Breast epithelium (tissue), 4 donors: ENCODE measurements around the gene S100A7A. TPM values are rescaled to one million over a fixed set of nuclear protein-coding genes. Genes with fewer than 3 reads are reported as not detected.

ENCODE experiments used
- DNase-seq, 2 donors: peaks; one replicate each; pipeline ENCODE4 v3.0.0-alpha.2; 2019; ENCODE audit warnings: low spot score in 2 of 2
- H3K27ac ChIP-seq, 2 donors: fragments of 200-600 bp; sonication (generic) in 1 of 2; one replicate each; pipeline ENCODE4 v1.5.1; 2016 to 2019; ENCODE audit warnings: mild to moderate bottlenecking in 1 of 2
- H3K27me3 ChIP-seq, 2 donors: fragments of 200-600 bp; sonication (generic) in 1 of 2; one replicate each; pipeline versions ENCODE4 v1.5.1 to v1.6.0; 2017 to 2019; ENCODE audit warnings: control low read depth in 1 of 2, mild to moderate bottlenecking in 1 of 2
- H3K36me3 ChIP-seq: fragments of 200-600 bp; one replicate; pipeline ENCODE4 v1.5.1; 2019
- H3K4me1 ChIP-seq, 2 donors: fragments of 200-600 bp; sonication (generic); one replicate each; pipeline ENCODE4 v1.5.1; 2016 to 2019; ENCODE audit warnings: control low read depth in 1 of 2
- H3K4me3 ChIP-seq, 3 donors: fragments of 200-600 bp; sonication (generic); 1 replicate in 2 of 3; 2 replicates in 1 of 3; pipeline ENCODE4 v1.5.1; 2016 to 2019; ENCODE audit warnings: mild to moderate bottlenecking in 3 of 3, moderate library complexity in 2 of 3
- H3K9me3 ChIP-seq, 2 donors: fragments of 200-600 bp; sonication (generic) in 1 of 2; one replicate each; pipeline ENCODE4 v1.5.1; 2016 to 2019; ENCODE audit warnings: control low read depth in 1 of 2
- CTCF ChIP-seq, 3 donors: fragments of 450-650 bp; IDR thresholded peaks; one replicate each; pipeline ENCODE4 v1.5.1; 2016 to 2017; ENCODE audit warnings: antibody characterized with exemption in 3 of 3, mild to moderate bottlenecking in 3 of 3, moderate library complexity in 3 of 3
- POLR2A ChIP-seq: fragments of 450-650 bp; IDR thresholded peaks from one replicate; pipeline ENCODE4 v1.6.1; 2016; ENCODE audit warnings: antibody characterized with exemption, mild to moderate bottlenecking, moderate library complexity
- POLR2AphosphoS5 ChIP-seq, 3 donors: sonication (generic); formaldehyde crosslinking; IDR thresholded peaks; one replicate each; pipeline ENCODE4 v1.6.1; 2017; ENCODE audit warnings: antibody characterized with exemption in 3 of 3
- intact Hi-C: fragments of 100-400 bp; cut with DNase I; formaldehyde crosslinking; loops from one replicate; pipeline ENCODE4 v1.15.1; 2023; ENCODE audit warnings: low total_unique reads
- total RNA-seq, 3 donors: library from RNA; depleted of rRNA; stranded (reverse); fragments of >200 nt; gene quantifications; one replicate each; pipeline ENCODE4 v1.1.0, GENCODE V29; 2016

S100A7A gene
- total RNA-seq, 3 donors from 2014 or later, result not detected

- Histone ChIP-seq H3K4me3 (no peak overlapping the region), H3K36me3 (no peaks in the 10 kb centered on the region), H3K27ac (no peak overlapping the region), H3K27me3 (peaks cover 0 to 12% of the 10 kb centered on the region in 2 donors), H3K9me3 (no peaks in the 10 kb centered on the region), H3K4me1 (no peaks in the 10 kb centered on the region)
- intact Hi-C loops, result no loop called here
- no peak for TF ChIP-seq POLR2AphosphoS5 (IDR thresholded peaks at IDR 0.05)
- no peak for TF ChIP-seq POLR2A
- DNase-seq, result no peak
Measured at GRCh38 chr1:153428073-153428638, 11.8 kb downstream of the S100A7A start.

- Histone ChIP-seq H3K9me3 (no peaks in the 10 kb centered on the region), H3K4me1 (no peaks in the 10 kb centered on the region), H3K27me3 (peaks cover 0 to 12% of the 10 kb centered on the region in 2 donors), H3K4me3 (no peak overlapping the region), H3K27ac (no peak overlapping the region), H3K36me3 (no peaks in the 10 kb centered on the region)
- DNase-seq, result no peak
- no peak for TF ChIP-seq CTCF (IDR thresholded peaks at IDR 0.05)
- no peak for TF ChIP-seq POLR2AphosphoS5 (IDR thresholded peaks at IDR 0.05)
- no peak for TF ChIP-seq POLR2A
- intact Hi-C loops, result no loop called here
Measured at GRCh38 chr1:153428791-153429190, 12.5 kb downstream of the S100A7A start.

GRCh38 chr1:153429266-153430165, 13.2 kb downstream of the S100A7A start:
- no peak for DNase-seq
- Histone ChIP-seq H3K4me3 (no peak overlapping the region), H3K4me1 (no peaks in the 10 kb centered on the region), H3K9me3 (no peaks in the 10 kb centered on the region), H3K36me3 (no peaks in the 10 kb centered on the region), H3K27me3 (peaks cover 0 to 12% of the 10 kb centered on the region in 2 donors), H3K27ac (no peak overlapping the region)
- TF ChIP-seq POLR2AphosphoS5 (IDR thresholded peaks at IDR 0.05), result no peak
- TF ChIP-seq CTCF (IDR thresholded peaks at IDR 0.05), result no peak
- no peak for TF ChIP-seq POLR2A
- intact Hi-C loops, result no loop called here

GRCh38 chr1:153430166-153430553, 13.8 kb downstream of the S100A7A start:
- no peak overlapping the region for H3K27ac ChIP-seq

GRCh38 chr1:153430561-153430960, 14.2 kb downstream of the S100A7A start:
- H3K4me1 ChIP-seq, result no peaks in the 10 kb centered on the region
- intact Hi-C loops, result no loop called here
- no peak for TF ChIP-seq POLR2AphosphoS5 (IDR thresholded peaks at IDR 0.05)
- no peak for TF ChIP-seq CTCF (IDR thresholded peaks at IDR 0.05)
- TF ChIP-seq POLR2A, result no peak
- H3K36me3 ChIP-seq, result no peaks in the 10 kb centered on the region
- DNase-seq, result no peak
- H3K27me3 ChIP-seq, result peaks cover 0 to 12% of the 10 kb centered on the region in 2 donors
- H3K9me3 ChIP-seq, result no peaks in the 10 kb centered on the region
- H3K27ac ChIP-seq, result no peak overlapping the region
- no peak overlapping the region for H3K4me3 ChIP-seq

More at GRCh38 chr1:153430166-153430553, 13.8 kb downstream of the S100A7A start:
- intact Hi-C loops, result no loop called here
- TF ChIP-seq POLR2A (no peak), POLR2AphosphoS5 (IDR thresholded peaks at IDR 0.05) (no peak), CTCF (IDR thresholded peaks at IDR 0.05) (no peak)
- H3K27me3 ChIP-seq, result peaks cover 0 to 12% of the 10 kb centered on the region in 2 donors
- no peaks in the 10 kb centered on the region for H3K36me3 ChIP-seq
- H3K4me1 ChIP-seq, result no peaks in the 10 kb centered on the region
- no peak for DNase-seq
- H3K4me3 ChIP-seq, result no peak overlapping the region
- no peaks in the 10 kb centered on the region for H3K9me3 ChIP-seq
